GM23338 (cell line): ENCODE results near the gene RNF150. TPM values are rescaled to one million over a fixed set of nuclear protein-coding genes. Genes with fewer than 3 reads are reported as not detected.

ENCODE experiments used
- ATAC-seq: fragments of 200-7000 bp; cut with Tn5 transposase; 3 replicates; pipeline ENCODE4 v1.9.1; 2020
- DNase-seq: peaks from one replicate; pipeline ENCODE4 v3.0.0-alpha.2; 2015; ENCODE audit warnings: low spot score
- H2AFZ ChIP-seq: fragments of 200-600 bp; sonication (generic); 2 replicates; pipeline ENCODE4 v1.8.0; 2016; ENCODE audit warnings: antibody characterized with exemption, mild to moderate bottlenecking, moderate library complexity
- H3F3A ChIP-seq: fragments of 200-600 bp; sonication (generic); replicated peaks from 2 replicates; pipeline ENCODE4 v1.8.0; 2017; ENCODE audit warnings: antibody characterized with exemption, mixed run types, low read depth
- H3K27ac ChIP-seq: fragments of 200-600 bp; sonication (generic); 2 replicates; pipeline ENCODE4 v1.6.1; 2016; ENCODE audit warnings: low read depth
- H3K27me3 ChIP-seq: fragments of 200-600 bp; sonication (generic); 2 replicates; pipeline ENCODE4 v1.8.0; 2016; ENCODE audit warnings: mild to moderate bottlenecking, mixed run types, moderate library complexity; ENCODE audit not compliant: insufficient read depth
- H3K36me3 ChIP-seq: fragments of 200-600 bp; sonication (generic); 2 replicates; pipeline ENCODE4 v1.8.0; 2016; ENCODE audit warnings: mild to moderate bottlenecking; ENCODE audit not compliant: insufficient read depth
- H3K4me1 ChIP-seq: fragments of 200-600 bp; sonication (generic); 2 replicates; pipeline ENCODE4 v1.8.0; 2016; ENCODE audit warnings: mild to moderate bottlenecking, moderate library complexity; ENCODE audit not compliant: insufficient read depth
- H3K4me2 ChIP-seq: fragments of 200-600 bp; sonication (generic); 2 replicates; pipeline ENCODE4 v1.7.1; 2017; ENCODE audit warnings: mixed run types
- H3K4me3 ChIP-seq: fragments of 200-600 bp; sonication (generic); 2 replicates; pipeline ENCODE4 v1.6.1; 2016; ENCODE audit warnings: mixed run types
- H3K79me2 ChIP-seq: fragments of 200-600 bp; sonication (generic); replicated peaks from 2 replicates; pipeline ENCODE4 v1.8.0; 2017; ENCODE audit warnings: mild to moderate bottlenecking; ENCODE audit not compliant: insufficient read depth
- H3K9me2 ChIP-seq: fragments of 200-600 bp; sonication (generic); 2 replicates; pipeline ENCODE4 v1.8.0; 2017; ENCODE audit not compliant: insufficient read depth
- H4K20me1 ChIP-seq: fragments of 200-600 bp; sonication (generic); replicated peaks from 2 replicates; pipeline ENCODE4 v1.8.0; 2017; ENCODE audit warnings: mild to moderate bottlenecking; ENCODE audit not compliant: insufficient read depth
- H3K27ac Mint-ChIP-seq: 2 replicates; pipeline ENCODE4 v1.8.0; 2020; ENCODE audit warnings: inconsistent platforms, mild to moderate bottlenecking, moderate library complexity, mixed read lengths
- H3K27me3 Mint-ChIP-seq: 3 replicates; pipeline ENCODE4 v1.8.0; 2022; ENCODE audit warnings: low read depth, mild to moderate bottlenecking, moderate library complexity, mixed read lengths, inconsistent platforms; ENCODE audit not compliant: insufficient read depth, poor library complexity
- H3K36me3 Mint-ChIP-seq: 3 replicates; pipeline ENCODE4 v1.8.0; 2021; ENCODE audit warnings: low read depth, mild to moderate bottlenecking, inconsistent platforms, moderate library complexity, mixed read lengths
- H3K4me1 Mint-ChIP-seq: 3 replicates; pipeline ENCODE4 v1.8.0; 2020; ENCODE audit warnings: mild to moderate bottlenecking, inconsistent platforms, mixed read lengths
- H3K4me3 Mint-ChIP-seq: 3 replicates; pipeline ENCODE4 v1.8.0; 2021; ENCODE audit warnings: moderate library complexity, mild to moderate bottlenecking, inconsistent platforms, mixed read lengths
- H3K9me3 Mint-ChIP-seq: 3 replicates; pipeline ENCODE4 v1.8.0; 2020; ENCODE audit warnings: moderate library complexity, mild to moderate bottlenecking, inconsistent platforms, mixed read lengths
- CREB1 ChIP-seq: fragments of 250-450 bp; sonication (Bioruptor Pico); IDR thresholded peaks from 2 replicates; pipeline ENCODE4 v1.5.0; 2020; ENCODE audit warnings: low read depth, mild to moderate bottlenecking, moderate library complexity
- ETS1 ChIP-seq: IDR thresholded peaks from 2 replicates; pipeline ENCODE4 v1.6.1; 2016; ENCODE audit warnings: antibody characterized with exemption
- EZH2 ChIP-seq: fragments of 200-600 bp; sonication (generic); IDR thresholded peaks from one replicate; pipeline ENCODE4 v1.8.0; 2017; ENCODE audit warnings: antibody characterized with exemption, mild to moderate bottlenecking, low read depth; ENCODE audit not compliant: unreplicated experiment
- EZH2phosphoT487 ChIP-seq: fragments of 200-600 bp; sonication (generic); IDR thresholded peaks from one replicate; pipeline ENCODE4 v1.8.1; 2018; ENCODE audit warnings: antibody characterized with exemption; ENCODE audit not compliant: unreplicated experiment
- JUNB ChIP-seq: IDR thresholded peaks from one replicate; pipeline ENCODE4 v1.6.1; 2016; ENCODE audit warnings: antibody characterized with exemption; ENCODE audit not compliant: unreplicated experiment
- NANOG ChIP-seq: IDR thresholded peaks from 2 replicates; pipeline ENCODE4 v1.6.1; 2016; ENCODE audit warnings: antibody characterized with exemption, borderline replicate concordance
- POLR2AphosphoS5 ChIP-seq: IDR thresholded peaks from 2 replicates; pipeline ENCODE4 v1.6.1; 2016; ENCODE audit warnings: antibody characterized with exemption, low read depth
- REST ChIP-seq: IDR thresholded peaks from one replicate; pipeline ENCODE4 v1.6.1; 2018; ENCODE audit warnings: antibody characterized with exemption; ENCODE audit not compliant: unreplicated experiment
- STAT1 ChIP-seq: IDR thresholded peaks from one replicate; pipeline ENCODE4 v1.6.1; 2016; ENCODE audit warnings: antibody characterized with exemption; ENCODE audit not compliant: unreplicated experiment
- ZNF114 ChIP-seq: fragments of 250-450 bp; sonication (Bioruptor Pico); IDR thresholded peaks from 2 replicates; pipeline ENCODE4 v1.5.0; 2020; ENCODE audit warnings: mild to moderate bottlenecking, moderate library complexity
- ZNF331 ChIP-seq: fragments of 250-450 bp; sonication (Bioruptor Pico); IDR thresholded peaks from 2 replicates; pipeline ENCODE4 v1.5.0; 2020; ENCODE audit warnings: low read depth, mild to moderate bottlenecking, moderate library complexity
- polyA plus RNA-seq: library from polyadenylated mRNA; unstranded; fragments of >200 nt; fragmentation: Nextera tagmentation; extraction: Ambion mirVana; gene quantifications from 2 replicates; pipeline ENCODE4 v1.2.1, GENCODE V29; 2016
- total RNA-seq: library from RNA; depleted of rRNA; stranded (reverse); fragments of >200 nt; shearing (Covaris generic); gene quantifications from 2 replicates; pipeline ENCODE4 v1.2.3, GENCODE V29; 2014
- TF ChIP-seq, protein P1 (sequence below): fragments of 250-450 bp; sonication (Bioruptor Pico); IDR thresholded peaks from 2 replicates; pipeline ENCODE4 v1.5.0; 2020; ENCODE audit warnings: mild to moderate bottlenecking, moderate library complexity
- TF ChIP-seq, protein P2 (sequence below), 2 experiments: fragments of 200-600 bp in 1 of 2; sonication (generic) in 1 of 2; conservative IDR thresholded peaks; 2 replicates each; pipeline versions ENCODE4 v1.5.1 to v1.6.1; 2016 to 2017; ENCODE audit warnings: antibody characterized with exemption in 2 of 2, low read depth in 2 of 2, mild to moderate bottlenecking in 2 of 2, moderate library complexity in 1 of 2

The RNF150 gene
- total and polyA plus RNA-seq, 2 experiments from 2014 or later, result 1.3 to 6.1 TPM

DNA sequence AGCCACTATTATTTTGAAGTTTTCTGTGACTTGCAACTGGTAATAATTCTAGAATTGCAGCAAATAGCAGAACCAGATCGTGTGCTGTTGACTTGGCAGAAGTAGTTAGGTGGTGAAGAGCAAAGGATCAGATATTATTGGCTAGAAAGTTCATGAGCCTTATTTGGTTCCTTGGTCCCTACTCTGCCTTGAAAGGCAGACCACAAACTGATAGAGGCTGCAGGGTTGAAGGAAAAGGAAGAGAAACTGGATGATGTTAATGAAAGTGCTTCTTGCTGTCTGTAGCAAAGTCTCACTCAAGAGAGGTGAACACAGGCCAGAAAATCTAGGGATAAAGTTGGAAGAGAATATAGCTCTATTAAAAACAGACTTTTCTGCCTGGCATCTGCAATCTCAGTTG is 41.2 kb upstream of the RNF150 start:
- Histone ChIP-seq H3K36me3 (no peaks in the 10 kb centered on the region), H3K4me3 (no peak overlapping the region), H3K4me2 (no peak overlapping the region), H3K4me1 (no peaks in the 10 kb centered on the region), H3K79me2 (no peaks in the 10 kb centered on the region), H3K27me3 (no peaks in the 10 kb centered on the region), H3K27ac (no peak overlapping the region), H2AFZ (no peak overlapping the region), H3F3A (no peaks in the 10 kb centered on the region), H3K9me2 (no peaks in the 10 kb centered on the region), H4K20me1 (no peaks in the 10 kb centered on the region)
- no peak for ATAC-seq
- H3K27ac Mint-ChIP-seq, result no peak overlapping the region
- H3K27me3 Mint-ChIP-seq, result no peaks in the 10 kb centered on the region
- no peak for DNase-seq
- TF ChIP-seq, protein P1, sequence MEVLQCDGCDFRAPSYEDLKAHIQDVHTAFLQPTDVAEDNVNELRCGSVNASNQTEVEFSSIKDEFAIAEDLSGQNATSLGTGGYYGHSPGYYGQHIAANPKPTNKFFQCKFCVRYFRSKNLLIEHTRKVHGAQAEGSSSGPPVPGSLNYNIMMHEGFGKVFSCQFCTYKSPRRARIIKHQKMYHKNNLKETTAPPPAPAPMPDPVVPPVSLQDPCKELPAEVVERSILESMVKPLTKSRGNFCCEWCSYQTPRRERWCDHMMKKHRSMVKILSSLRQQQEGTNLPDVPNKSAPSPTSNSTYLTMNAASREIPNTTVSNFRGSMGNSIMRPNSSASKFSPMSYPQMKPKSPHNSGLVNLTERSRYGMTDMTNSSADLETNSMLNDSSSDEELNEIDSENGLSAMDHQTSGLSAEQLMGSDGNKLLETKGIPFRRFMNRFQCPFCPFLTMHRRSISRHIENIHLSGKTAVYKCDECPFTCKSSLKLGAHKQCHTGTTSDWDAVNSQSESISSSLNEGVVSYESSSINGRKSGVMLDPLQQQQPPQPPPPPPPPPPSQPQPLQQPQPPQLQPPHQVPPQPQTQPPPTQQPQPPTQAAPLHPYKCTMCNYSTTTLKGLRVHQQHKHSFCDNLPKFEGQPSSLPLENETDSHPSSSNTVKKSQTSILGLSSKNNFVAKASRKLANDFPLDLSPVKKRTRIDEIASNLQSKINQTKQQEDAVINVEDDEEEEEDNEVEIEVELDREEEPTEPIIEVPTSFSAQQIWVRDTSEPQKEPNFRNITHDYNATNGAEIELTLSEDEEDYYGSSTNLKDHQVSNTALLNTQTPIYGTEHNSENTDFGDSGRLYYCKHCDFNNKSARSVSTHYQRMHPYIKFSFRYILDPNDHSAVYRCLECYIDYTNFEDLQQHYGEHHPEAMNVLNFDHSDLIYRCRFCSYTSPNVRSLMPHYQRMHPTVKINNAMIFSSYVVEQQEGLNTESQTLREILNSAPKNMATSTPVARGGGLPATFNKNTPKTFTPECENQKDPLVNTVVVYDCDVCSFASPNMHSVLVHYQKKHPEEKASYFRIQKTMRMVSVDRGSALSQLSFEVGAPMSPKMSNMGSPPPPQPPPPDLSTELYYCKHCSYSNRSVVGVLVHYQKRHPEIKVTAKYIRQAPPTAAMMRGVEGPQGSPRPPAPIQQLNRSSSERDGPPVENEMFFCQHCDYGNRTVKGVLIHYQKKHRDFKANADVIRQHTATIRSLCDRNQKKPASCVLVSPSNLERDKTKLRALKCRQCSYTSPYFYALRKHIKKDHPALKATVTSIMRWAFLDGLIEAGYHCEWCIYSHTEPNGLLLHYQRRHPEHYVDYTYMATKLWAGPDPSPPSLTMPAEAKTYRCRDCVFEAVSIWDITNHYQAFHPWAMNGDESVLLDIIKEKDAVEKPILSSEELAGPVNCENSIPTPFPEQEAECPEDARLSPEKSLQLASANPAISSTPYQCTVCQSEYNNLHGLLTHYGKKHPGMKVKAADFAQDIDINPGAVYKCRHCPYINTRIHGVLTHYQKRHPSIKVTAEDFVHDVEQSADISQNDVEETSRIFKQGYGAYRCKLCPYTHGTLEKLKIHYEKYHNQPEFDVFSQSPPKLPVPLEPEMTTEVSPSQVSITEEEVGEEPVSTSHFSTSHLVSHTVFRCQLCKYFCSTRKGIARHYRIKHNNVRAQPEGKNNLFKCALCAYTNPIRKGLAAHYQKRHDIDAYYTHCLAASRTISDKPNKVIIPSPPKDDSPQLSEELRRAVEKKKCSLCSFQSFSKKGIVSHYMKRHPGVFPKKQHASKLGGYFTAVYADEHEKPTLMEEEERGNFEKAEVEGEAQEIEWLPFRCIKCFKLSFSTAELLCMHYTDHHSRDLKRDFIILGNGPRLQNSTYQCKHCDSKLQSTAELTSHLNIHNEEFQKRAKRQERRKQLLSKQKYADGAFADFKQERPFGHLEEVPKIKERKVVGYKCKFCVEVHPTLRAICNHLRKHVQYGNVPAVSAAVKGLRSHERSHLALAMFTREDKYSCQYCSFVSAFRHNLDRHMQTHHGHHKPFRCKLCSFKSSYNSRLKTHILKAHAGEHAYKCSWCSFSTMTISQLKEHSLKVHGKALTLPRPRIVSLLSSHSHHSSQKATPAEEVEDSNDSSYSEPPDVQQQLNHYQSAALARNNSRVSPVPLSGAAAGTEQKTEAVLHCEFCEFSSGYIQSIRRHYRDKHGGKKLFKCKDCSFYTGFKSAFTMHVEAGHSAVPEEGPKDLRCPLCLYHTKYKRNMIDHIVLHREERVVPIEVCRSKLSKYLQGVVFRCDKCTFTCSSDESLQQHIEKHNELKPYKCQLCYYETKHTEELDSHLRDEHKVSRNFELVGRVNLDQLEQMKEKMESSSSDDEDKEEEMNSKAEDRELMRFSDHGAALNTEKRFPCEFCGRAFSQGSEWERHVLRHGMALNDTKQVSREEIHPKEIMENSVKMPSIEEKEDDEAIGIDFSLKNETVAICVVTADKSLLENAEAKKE (CRISPR knock-in tag), result no peak
- TF ChIP-seq ETS1, result no peak
- no peak for TF ChIP-seq EZH2
- TF ChIP-seq STAT1, result no peak
- TF ChIP-seq REST, result no peak
- TF ChIP-seq POLR2AphosphoS5, result no peak
- TF ChIP-seq JUNB, result no peak
- TF ChIP-seq, protein P2, sequence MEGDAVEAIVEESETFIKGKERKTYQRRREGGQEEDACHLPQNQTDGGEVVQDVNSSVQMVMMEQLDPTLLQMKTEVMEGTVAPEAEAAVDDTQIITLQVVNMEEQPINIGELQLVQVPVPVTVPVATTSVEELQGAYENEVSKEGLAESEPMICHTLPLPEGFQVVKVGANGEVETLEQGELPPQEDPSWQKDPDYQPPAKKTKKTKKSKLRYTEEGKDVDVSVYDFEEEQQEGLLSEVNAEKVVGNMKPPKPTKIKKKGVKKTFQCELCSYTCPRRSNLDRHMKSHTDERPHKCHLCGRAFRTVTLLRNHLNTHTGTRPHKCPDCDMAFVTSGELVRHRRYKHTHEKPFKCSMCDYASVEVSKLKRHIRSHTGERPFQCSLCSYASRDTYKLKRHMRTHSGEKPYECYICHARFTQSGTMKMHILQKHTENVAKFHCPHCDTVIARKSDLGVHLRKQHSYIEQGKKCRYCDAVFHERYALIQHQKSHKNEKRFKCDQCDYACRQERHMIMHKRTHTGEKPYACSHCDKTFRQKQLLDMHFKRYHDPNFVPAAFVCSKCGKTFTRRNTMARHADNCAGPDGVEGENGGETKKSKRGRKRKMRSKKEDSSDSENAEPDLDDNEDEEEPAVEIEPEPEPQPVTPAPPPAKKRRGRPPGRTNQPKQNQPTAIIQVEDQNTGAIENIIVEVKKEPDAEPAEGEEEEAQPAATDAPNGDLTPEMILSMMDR (conservative IDR thresholded peaks at IDR 0.05; ENCODE audit: low read depth in 2 of 2), result no peak
- no peak for TF ChIP-seq ZNF114 (CRISPR knock-in tag)
- no peak for TF ChIP-seq CREB1 (CRISPR knock-in tag)
- TF ChIP-seq EZH2phosphoT487, result no peak
- TF ChIP-seq NANOG, result no peak
- no peak for TF ChIP-seq ZNF331 (CRISPR knock-in tag)
- no peak overlapping the region for H3K4me3 Mint-ChIP-seq
- H3K4me1 Mint-ChIP-seq, result no peaks in the 10 kb centered on the region
- H3K36me3 Mint-ChIP-seq, result no peaks in the 10 kb centered on the region
- no peaks in the 10 kb centered on the region for H3K9me3 Mint-ChIP-seq
